Measurements from ENCODE around the gene KMT2B.
A peak's percentile ranks its signal among the peaks of the same experiment; 100 is the strongest.

Gene KMT2B, protein sequence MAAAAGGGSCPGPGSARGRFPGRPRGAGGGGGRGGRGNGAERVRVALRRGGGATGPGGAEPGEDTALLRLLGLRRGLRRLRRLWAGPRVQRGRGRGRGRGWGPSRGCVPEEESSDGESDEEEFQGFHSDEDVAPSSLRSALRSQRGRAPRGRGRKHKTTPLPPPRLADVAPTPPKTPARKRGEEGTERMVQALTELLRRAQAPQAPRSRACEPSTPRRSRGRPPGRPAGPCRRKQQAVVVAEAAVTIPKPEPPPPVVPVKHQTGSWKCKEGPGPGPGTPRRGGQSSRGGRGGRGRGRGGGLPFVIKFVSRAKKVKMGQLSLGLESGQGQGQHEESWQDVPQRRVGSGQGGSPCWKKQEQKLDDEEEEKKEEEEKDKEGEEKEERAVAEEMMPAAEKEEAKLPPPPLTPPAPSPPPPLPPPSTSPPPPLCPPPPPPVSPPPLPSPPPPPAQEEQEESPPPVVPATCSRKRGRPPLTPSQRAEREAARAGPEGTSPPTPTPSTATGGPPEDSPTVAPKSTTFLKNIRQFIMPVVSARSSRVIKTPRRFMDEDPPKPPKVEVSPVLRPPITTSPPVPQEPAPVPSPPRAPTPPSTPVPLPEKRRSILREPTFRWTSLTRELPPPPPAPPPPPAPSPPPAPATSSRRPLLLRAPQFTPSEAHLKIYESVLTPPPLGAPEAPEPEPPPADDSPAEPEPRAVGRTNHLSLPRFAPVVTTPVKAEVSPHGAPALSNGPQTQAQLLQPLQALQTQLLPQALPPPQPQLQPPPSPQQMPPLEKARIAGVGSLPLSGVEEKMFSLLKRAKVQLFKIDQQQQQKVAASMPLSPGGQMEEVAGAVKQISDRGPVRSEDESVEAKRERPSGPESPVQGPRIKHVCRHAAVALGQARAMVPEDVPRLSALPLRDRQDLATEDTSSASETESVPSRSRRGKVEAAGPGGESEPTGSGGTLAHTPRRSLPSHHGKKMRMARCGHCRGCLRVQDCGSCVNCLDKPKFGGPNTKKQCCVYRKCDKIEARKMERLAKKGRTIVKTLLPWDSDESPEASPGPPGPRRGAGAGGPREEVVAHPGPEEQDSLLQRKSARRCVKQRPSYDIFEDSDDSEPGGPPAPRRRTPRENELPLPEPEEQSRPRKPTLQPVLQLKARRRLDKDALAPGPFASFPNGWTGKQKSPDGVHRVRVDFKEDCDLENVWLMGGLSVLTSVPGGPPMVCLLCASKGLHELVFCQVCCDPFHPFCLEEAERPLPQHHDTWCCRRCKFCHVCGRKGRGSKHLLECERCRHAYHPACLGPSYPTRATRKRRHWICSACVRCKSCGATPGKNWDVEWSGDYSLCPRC (N-terminal part only)

DNA sequence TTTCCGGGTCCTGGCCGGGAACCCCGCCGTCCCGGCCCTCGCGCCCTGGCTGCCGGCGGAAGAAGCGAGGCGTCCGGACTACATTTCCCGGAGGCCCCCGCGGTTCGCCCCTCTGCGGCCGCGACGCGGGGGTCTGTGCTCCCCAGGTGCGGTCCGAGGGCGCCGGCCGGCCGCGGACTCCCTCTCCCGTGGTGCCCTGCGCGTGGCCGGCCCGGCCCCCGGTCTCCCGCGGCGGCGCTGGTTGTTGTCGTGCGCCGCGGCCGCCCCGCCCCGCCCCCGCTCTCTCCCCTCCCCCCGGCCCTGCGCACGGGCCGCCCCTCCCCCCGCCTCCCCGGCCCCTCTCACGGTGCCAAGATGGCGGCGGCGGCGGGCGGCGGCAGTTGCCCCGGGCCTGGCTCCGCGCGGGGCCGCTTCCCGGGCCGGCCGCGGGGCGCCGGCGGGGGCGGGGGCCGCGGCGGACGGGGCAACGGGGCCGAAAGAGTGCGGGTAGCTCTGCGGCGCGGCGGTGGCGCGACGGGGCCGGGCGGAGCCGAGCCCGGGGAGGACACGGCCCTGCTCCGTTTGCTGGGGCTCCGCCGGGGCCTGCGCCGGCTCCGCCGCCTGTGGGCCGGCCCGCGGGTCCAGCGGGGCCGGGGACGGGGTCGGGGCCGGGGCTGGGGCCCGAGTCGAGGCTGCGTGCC, at the start of gene KMT2B:
KMT2B (plus strand) TSS at position 339 of the 680 bp plus-strand sequence; CDS start at position 355, 16 bp downstream.
- peak; percentile 3; the same call in 1 of the 2 replicates for TF ChIP-seq TAF1 (IDR thresholded peaks at IDR 0.05; ENCODE audit: low read depth)
- peak; percentile 83 for TF ChIP-seq YY1 (IDR thresholded peaks at IDR 0.05; ENCODE audit: low read depth)
- peak; percentile 69; the same call in 1 of the 2 replicates for TF ChIP-seq TCF12 (IDR thresholded peaks at IDR 0.05; ENCODE audit: low read depth)
- TF ChIP-seq CREB1 (IDR thresholded peaks at IDR 0.05; ENCODE audit: low read depth), result peak; percentile 25; the same call in 1 of the 2 replicates
- TF ChIP-seq CEBPB (IDR thresholded peaks at IDR 0.05), result no peak

DNA sequence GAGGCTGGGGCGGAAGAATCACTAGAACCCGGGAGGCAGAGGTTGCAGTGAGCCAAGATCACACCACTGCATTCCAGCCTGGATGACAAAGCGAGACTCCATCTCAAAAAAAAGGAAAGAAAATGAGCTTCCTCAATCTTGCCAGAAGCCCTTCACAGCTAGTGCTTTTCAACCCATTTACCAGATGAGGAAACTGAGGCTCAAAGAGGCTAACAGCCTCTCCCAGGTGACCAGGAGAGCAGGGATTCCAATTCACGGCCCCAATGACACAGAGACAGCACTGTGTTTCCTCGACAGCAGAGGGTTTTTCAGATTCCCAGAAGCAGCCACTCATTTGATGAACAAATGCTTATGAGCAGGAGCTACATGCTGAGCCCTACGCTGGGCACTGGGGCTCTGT, 48.2 kb upstream of the KMT2B start:
- TF ChIP-seq YY1 (IDR thresholded peaks at IDR 0.05; ENCODE audit: low read depth) (no peak), EP300 (IDR thresholded peaks at IDR 0.05; ENCODE audit: borderline replicate concordance) (no peak), RAD21 (IDR thresholded peaks at IDR 0.05; ENCODE audit: low read depth) (no peak), EGR1 (IDR thresholded peaks at IDR 0.05) (no peak), NFIC (IDR thresholded peaks at IDR 0.05) (no peak), TEAD4 (IDR thresholded peaks at IDR 0.05) (no peak), ZBTB7A (IDR thresholded peaks at IDR 0.05; ENCODE audit: low read depth) (no peak)
- TF ChIP-seq, protein P1, sequence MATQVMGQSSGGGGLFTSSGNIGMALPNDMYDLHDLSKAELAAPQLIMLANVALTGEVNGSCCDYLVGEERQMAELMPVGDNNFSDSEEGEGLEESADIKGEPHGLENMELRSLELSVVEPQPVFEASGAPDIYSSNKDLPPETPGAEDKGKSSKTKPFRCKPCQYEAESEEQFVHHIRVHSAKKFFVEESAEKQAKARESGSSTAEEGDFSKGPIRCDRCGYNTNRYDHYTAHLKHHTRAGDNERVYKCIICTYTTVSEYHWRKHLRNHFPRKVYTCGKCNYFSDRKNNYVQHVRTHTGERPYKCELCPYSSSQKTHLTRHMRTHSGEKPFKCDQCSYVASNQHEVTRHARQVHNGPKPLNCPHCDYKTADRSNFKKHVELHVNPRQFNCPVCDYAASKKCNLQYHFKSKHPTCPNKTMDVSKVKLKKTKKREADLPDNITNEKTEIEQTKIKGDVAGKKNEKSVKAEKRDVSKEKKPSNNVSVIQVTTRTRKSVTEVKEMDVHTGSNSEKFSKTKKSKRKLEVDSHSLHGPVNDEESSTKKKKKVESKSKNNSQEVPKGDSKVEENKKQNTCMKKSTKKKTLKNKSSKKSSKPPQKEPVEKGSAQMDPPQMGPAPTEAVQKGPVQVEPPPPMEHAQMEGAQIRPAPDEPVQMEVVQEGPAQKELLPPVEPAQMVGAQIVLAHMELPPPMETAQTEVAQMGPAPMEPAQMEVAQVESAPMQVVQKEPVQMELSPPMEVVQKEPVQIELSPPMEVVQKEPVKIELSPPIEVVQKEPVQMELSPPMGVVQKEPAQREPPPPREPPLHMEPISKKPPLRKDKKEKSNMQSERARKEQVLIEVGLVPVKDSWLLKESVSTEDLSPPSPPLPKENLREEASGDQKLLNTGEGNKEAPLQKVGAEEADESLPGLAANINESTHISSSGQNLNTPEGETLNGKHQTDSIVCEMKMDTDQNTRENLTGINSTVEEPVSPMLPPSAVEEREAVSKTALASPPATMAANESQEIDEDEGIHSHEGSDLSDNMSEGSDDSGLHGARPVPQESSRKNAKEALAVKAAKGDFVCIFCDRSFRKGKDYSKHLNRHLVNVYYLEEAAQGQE (IDR thresholded peaks at IDR 0.05; ENCODE audit: low read depth), result no peak
- TF ChIP-seq, protein P2, sequence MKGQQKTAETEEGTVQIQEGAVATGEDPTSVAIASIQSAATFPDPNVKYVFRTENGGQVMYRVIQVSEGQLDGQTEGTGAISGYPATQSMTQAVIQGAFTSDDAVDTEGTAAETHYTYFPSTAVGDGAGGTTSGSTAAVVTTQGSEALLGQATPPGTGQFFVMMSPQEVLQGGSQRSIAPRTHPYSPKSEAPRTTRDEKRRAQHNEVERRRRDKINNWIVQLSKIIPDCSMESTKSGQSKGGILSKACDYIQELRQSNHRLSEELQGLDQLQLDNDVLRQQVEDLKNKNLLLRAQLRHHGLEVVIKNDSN (IDR thresholded peaks at IDR 0.05), result no peak
- TF ChIP-seq, protein P3, sequence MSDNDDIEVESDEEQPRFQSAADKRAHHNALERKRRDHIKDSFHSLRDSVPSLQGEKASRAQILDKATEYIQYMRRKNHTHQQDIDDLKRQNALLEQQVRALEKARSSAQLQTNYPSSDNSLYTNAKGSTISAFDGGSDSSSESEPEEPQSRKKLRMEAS (IDR thresholded peaks at IDR 0.05), result no peak

DNA sequence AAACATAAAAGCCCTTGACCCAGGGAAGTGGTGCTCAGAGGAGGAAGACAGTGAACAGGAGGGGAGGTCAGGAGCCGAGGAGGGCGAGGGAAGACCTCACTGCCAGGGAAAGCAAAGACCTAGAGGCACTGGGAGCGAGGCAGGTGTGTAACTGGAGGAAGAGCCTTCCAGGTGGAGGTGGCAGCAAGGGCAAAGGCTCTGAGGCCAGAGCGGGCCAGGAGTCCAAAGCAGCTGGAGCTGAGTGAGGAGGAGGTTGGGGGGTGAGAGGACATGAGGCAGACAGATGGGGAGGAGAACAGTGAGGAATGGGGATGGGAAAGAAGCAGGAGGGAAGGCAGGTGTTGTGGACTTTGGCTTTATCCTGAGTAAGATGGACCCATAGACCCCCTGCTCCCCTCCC, 47.8 kb upstream of the KMT2B start:
- TF ChIP-seq TEAD4 (IDR thresholded peaks at IDR 0.05) (no peak), YY1 (IDR thresholded peaks at IDR 0.05; ENCODE audit: low read depth) (no peak), CEBPB (IDR thresholded peaks at IDR 0.05) (no peak), TCF12 (IDR thresholded peaks at IDR 0.05; ENCODE audit: low read depth) (no peak), FOXM1 (IDR thresholded peaks at IDR 0.05; ENCODE audit: borderline replicate concordance, low read depth) (no peak), EP300 (IDR thresholded peaks at IDR 0.05; ENCODE audit: borderline replicate concordance) (no peak), ZBTB7A (IDR thresholded peaks at IDR 0.05; ENCODE audit: low read depth) (no peak)
- TF ChIP-seq, protein P3 (IDR thresholded peaks at IDR 0.05), result no peak
- TF ChIP-seq, protein P2 (IDR thresholded peaks at IDR 0.05), result no peak
- TF ChIP-seq, protein P1 (IDR thresholded peaks at IDR 0.05; ENCODE audit: low read depth), result no peak

DNA sequence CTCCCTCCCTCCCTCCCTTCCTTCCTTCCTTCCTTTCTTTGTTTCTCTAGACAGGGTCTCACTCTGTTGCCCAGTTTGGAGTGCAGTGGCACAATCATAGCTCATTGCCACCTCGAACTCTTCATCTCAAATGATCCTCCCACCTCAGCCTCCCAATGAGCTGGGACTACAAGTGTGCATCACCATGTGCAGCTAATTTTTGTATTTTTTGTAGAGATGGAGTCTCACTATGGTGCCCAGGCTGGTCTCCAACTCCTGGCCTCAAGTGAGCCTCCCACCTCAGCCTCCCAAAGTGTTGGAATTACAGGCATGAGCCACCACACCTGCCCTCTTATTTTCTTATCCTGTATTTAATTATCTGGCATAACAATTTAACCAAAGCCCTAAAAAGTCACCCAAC, 47.1 kb upstream of the KMT2B start:
- TF ChIP-seq ZBTB7A (IDR thresholded peaks at IDR 0.05; ENCODE audit: low read depth), result no peak
- TF ChIP-seq NFIC (IDR thresholded peaks at IDR 0.05), result no peak
- TF ChIP-seq, protein P3 (IDR thresholded peaks at IDR 0.05), result no peak
- TF ChIP-seq EGR1 (IDR thresholded peaks at IDR 0.05), result no peak
- no peak for TF ChIP-seq FOXM1 (IDR thresholded peaks at IDR 0.05; ENCODE audit: borderline replicate concordance, low read depth)
- TF ChIP-seq TEAD4 (IDR thresholded peaks at IDR 0.05), result no peak
- TF ChIP-seq, protein P1 (IDR thresholded peaks at IDR 0.05; ENCODE audit: low read depth), result no peak
